Body of pancreas (tissue), 4 donors: ENCODE data around the gene RAI1. TPM values are rescaled to one million over a fixed set of nuclear protein-coding genes. Genes with fewer than 3 reads are reported as not detected.

Experiments used
- ATAC-seq: fragments of 150-250 bp; one replicate; pipeline ENCODE4 v1.9.1; 2016
- DNase-seq, 4 donors: peaks; one replicate each; pipeline ENCODE4 v3.0.0-alpha.2; 2019
- H3K27ac ChIP-seq, 4 donors: fragments of 200-600 bp; sonication (generic); 1 replicate in 3 of 4; 2 replicates in 1 of 4; pipeline versions ENCODE4 v1.5.1 to v1.6.1; 2016 to 2019; ENCODE audit warnings: mild to moderate bottlenecking in 1 of 4, mixed read lengths in 1 of 4, moderate library complexity in 1 of 4
- H3K27me3 ChIP-seq, 2 donors: fragments of 200-600 bp; sonication (generic); one replicate each; pipeline ENCODE4 v1.6.0; 2016; ENCODE audit warnings: mild to moderate bottlenecking in 1 of 2
- H3K36me3 ChIP-seq, 2 donors: fragments of 200-600 bp; sonication (generic); replicated peaks in 1 of 2; 2 replicates each; pipeline ENCODE4 v1.5.1; 2016; ENCODE audit warnings: low read depth in 2 of 2; ENCODE audit not compliant: insufficient read depth in 1 of 2
- H3K4me1 ChIP-seq: fragments of 200-600 bp; sonication (generic); one replicate; pipeline ENCODE4 v1.6.0; 2016
- H3K4me3 ChIP-seq, 2 donors: fragments of 200-600 bp; sonication (generic); 1 replicate in 1 of 2; 2 replicates in 1 of 2; pipeline ENCODE4 v1.5.1; 2016 to 2019
- H3K9me3 ChIP-seq, 3 donors: fragments of 200-600 bp; sonication (generic); 1 replicate in 2 of 3; 2 replicates in 1 of 3; pipeline ENCODE4 v1.5.1; 2016
- POLR2A ChIP-seq, 3 donors: fragments of 450-650 bp; IDR thresholded peaks; one replicate each; pipeline ENCODE4 v1.6.1; 2016; ENCODE audit warnings: antibody characterized with exemption in 3 of 3, mild to moderate bottlenecking in 2 of 3
- WGBS, 2 donors: methylation state at CpG; one replicate each; pipeline ENCODE4 v1.1.5; 2017; 5-methylcytosine and 5-hydroxymethylcytosine counted together
- intact Hi-C: fragments of 100-400 bp; cut with DNase I; formaldehyde crosslinking; loops from one replicate; pipeline ENCODE4 v1.15.1; 2023
- total RNA-seq, 2 donors: library from RNA; depleted of rRNA; stranded (reverse); fragments of >200 nt; gene quantifications; one replicate each; pipeline ENCODE4 v1.1.0, GENCODE V29; 2016
- TF ChIP-seq, protein P1 (sequence below), 7 experiments: fragments of 450-650 bp in 4 of 7; fragments of 200-600 bp in 3 of 7; sonication (generic) in 3 of 7; IDR thresholded peaks; one replicate each; pipeline ENCODE4 v1.5.1; 2016 to 2019; ENCODE audit warnings: antibody characterized with exemption in 7 of 7

The RAI1 gene
- total RNA-seq, 2 donors from 2014 or later: 16.3 to 41.5 TPM

DNA sequence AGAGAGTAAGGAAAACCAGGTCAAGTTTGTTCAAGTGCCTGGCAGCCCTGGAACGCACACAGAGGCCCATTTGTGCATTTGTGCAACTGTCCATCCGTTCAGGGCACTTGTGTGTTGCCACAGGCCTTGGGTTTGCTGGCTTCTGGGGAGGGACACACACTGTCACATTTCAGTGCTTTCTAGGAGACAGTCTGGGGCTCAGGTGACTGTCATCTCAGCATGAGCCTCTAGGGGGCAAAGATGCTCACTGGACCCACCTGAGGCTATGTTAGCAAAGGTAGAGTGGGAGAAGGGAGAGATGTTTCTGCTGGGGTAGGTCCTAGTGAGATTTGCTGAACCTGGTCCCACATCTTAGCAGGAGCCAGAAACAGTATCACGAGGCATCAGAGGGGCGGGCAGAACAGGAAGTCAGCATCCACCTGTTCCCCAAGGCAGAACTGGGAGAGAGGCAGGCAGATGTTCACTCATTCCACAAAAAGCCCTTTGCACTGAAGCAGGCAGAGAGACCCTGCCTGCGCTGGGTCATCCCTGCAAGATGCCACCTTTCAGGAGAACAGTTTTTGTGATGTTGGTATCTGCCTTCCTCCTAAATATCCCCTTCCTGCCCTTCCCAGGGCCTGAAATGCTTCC lies 48.5 kb downstream of the RAI1 start:
- Histone ChIP-seq H3K4me1 (no peaks in the 10 kb centered on the region), H3K27ac (no peak overlapping the region), H3K4me3 (no peak overlapping the region), H3K9me3 (no peaks in the 10 kb centered on the region), H3K27me3 (no peaks in the 10 kb centered on the region), H3K36me3 (no peaks in the 10 kb centered on the region)
- intact Hi-C loops: no loop called here
- TF ChIP-seq, protein P1, sequence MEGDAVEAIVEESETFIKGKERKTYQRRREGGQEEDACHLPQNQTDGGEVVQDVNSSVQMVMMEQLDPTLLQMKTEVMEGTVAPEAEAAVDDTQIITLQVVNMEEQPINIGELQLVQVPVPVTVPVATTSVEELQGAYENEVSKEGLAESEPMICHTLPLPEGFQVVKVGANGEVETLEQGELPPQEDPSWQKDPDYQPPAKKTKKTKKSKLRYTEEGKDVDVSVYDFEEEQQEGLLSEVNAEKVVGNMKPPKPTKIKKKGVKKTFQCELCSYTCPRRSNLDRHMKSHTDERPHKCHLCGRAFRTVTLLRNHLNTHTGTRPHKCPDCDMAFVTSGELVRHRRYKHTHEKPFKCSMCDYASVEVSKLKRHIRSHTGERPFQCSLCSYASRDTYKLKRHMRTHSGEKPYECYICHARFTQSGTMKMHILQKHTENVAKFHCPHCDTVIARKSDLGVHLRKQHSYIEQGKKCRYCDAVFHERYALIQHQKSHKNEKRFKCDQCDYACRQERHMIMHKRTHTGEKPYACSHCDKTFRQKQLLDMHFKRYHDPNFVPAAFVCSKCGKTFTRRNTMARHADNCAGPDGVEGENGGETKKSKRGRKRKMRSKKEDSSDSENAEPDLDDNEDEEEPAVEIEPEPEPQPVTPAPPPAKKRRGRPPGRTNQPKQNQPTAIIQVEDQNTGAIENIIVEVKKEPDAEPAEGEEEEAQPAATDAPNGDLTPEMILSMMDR (IDR thresholded peaks at IDR 0.05): peak; percentile 7 to 67 (median 56)
- no peak for TF ChIP-seq POLR2A (IDR thresholded peaks at IDR 0.05)
- ATAC-seq (peak; percentile 65), DNase-seq (peak in 3 of 4 donors; percentile 50 to 66 (median 50))
- WGBS, 2 donors: 47 to 58% methylated on average over 2 to 5 of the region's 5 CpGs

DNA sequence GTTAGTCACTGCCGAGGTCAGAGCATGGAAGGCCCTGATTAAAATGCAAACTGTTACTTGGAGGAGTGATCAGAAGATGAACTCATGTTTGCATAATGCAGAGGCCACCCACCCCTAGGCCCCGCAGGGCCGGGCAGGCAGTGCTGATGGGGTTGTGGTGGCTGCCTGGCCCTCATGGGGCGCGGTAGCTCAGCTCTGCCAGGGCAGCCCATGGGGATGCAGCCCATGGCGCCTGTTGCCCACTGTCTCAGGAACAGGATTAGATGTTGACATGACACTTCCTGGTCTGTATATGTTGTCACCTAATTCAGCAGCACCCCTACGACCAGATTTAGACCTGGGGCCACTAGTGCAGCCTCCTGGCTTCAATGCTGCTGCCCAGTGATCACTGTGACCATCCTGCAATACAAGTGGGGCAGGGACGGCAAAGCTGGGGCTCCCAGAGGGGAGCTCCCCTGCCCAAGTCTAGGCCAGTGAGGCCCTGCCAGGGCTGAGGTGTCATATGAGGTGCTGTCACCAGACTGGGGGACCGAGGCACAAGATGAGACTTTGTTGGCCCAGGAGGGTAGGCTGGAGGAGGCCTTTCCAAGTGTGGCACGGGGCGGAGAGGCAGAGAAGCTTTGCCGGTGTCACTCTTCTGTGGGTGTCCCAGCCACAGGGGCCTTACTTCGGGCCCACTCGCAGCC lies 49.1 kb downstream of the RAI1 start:
- Histone ChIP-seq H3K4me1 (no peaks in the 10 kb centered on the region), H3K27me3 (no peaks in the 10 kb centered on the region), H3K9me3 (no peaks in the 10 kb centered on the region), H3K4me3 (no peak overlapping the region), H3K27ac (peak overlapping the region in 1 of 4 donors; percentile 5), H3K36me3 (no peaks in the 10 kb centered on the region)
- TF ChIP-seq POLR2A (IDR thresholded peaks at IDR 0.05): no peak
- TF ChIP-seq, protein P1 (IDR thresholded peaks at IDR 0.05): no peak
- no peak for ATAC-seq
- DNase-seq: no peak
- intact Hi-C loops: no loop called here
- 89 to 91% methylated on average over 6 to 14 of the region's 14 CpGs for WGBS, 2 donors

DNA sequence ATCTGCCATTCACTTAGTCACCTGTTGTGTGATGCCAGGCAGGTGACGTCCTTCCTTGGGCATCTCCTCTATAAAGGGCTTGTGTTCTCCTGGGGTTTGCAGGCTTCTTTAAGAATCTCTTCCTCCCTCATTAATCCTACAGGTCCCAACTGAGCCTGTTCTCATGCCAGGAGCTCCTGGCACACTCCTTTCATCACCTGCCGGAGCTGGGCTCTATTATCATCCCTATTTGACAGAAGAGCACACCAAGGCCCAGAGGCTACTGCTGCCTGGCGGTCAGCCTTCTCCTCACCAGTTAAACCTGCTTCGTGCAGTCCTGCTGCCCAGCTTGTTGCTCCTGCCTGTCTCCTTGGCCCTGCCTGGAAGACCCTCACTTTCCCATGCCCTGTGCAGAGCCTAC lies 51.2 kb downstream of the RAI1 start:
- Histone ChIP-seq H3K27me3 (no peaks in the 10 kb centered on the region), H3K27ac (no peak overlapping the region), H3K36me3 (no peaks in the 10 kb centered on the region), H3K4me3 (no peak overlapping the region), H3K4me1 (peaks cover 3% of the 10 kb centered on the region), H3K9me3 (no peaks in the 10 kb centered on the region)
- TF ChIP-seq POLR2A (IDR thresholded peaks at IDR 0.05): no peak
- TF ChIP-seq, protein P1 (IDR thresholded peaks at IDR 0.05): no peak
- WGBS, 2 donors: 41 to 42% methylated on average over 4 of the region's 4 CpGs
- ATAC-seq (no peak), DNase-seq (no peak)
- intact Hi-C loops: no loop called here

DNA sequence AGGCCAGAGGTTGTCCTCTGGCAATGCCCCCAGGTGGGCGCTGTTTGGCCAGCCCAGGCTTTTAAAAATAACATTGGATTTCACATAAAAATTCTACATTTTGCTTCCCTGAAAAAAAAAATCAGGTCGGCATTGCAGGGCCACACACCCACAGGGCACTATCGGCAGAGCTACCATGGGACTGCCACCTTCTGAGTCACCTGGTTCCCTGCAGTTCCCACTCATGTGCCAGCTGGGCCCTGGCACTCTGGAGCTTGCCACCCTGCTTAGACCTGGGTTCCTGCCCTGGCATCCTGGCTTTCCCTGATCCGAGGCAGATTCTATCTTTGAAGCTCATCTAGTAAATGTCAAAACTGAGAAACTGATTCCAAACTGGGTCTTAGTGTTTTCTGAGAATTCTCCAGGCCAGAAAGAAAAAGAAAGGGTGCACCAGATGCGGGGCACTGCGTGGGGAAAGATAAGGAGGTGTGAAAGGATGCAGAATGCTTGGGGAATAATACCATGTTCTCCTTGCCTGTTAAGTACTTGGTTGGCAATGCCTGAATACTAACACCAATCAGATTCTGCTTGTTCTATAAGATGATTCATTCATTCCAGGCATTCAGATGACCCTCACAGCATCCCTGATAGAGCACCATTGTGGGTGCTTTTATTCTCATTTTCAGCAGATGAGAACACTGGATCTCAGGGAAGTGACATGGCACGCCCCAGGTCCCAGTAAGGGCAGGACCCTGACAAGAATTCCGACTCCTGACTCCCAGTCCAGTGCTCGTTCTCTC lies 51.8 kb downstream of the RAI1 start:
- H3K27me3 ChIP-seq: no peaks in the 10 kb centered on the region
- TF ChIP-seq POLR2A (IDR thresholded peaks at IDR 0.05): no peak
- TF ChIP-seq, protein P1 (IDR thresholded peaks at IDR 0.05): no peak
- no peak overlapping the region for H3K27ac ChIP-seq
- ATAC-seq (no peak), DNase-seq (peak in 2 of 4 donors; percentile 36 to 70)
- H3K9me3 ChIP-seq: no peaks in the 10 kb centered on the region
- H3K4me1 ChIP-seq: peaks cover 9% of the 10 kb centered on the region
- 59 to 68% methylated on average over 9 of the region's 9 CpGs for WGBS, 2 donors
- no peak overlapping the region for H3K4me3 ChIP-seq
- H3K36me3 ChIP-seq: no peaks in the 10 kb centered on the region
- intact Hi-C loops: no loop called here
